OCI-LY1 (cell line): ENCODE results near the gene SPDYE18.
"Not testable (repeated sequence)": the region's sequence is repeated elsewhere in the genome, so short reads cannot be mapped to it uniquely, and the experiment has no call there.

ENCODE experiments used
- EZH2 ChIP-seq: fragments of 200-600 bp; sonication (generic), shearing (Covaris generic); IDR thresholded peaks from 2 replicates; pipeline ENCODE4 v1.8.0; 2017; ENCODE audit warnings: borderline replicate concordance, mixed run types, mild to moderate bottlenecking, antibody characterized with exemption, low read length, moderate library complexity, mixed read lengths
- TF ChIP-seq, protein P1 (sequence below): fragments of 200-600 bp; sonication (generic), shearing (Covaris generic); IDR thresholded peaks from 2 replicates; pipeline ENCODE4 v1.5.1; 2017; ENCODE audit warnings: mild to moderate bottlenecking, antibody characterized with exemption, low read length, moderate library complexity, mixed read lengths

GRCh38 chr7:77010074-77010680 is 52.2 kb downstream of the SPDYE18 start:
- TF ChIP-seq, protein P1, sequence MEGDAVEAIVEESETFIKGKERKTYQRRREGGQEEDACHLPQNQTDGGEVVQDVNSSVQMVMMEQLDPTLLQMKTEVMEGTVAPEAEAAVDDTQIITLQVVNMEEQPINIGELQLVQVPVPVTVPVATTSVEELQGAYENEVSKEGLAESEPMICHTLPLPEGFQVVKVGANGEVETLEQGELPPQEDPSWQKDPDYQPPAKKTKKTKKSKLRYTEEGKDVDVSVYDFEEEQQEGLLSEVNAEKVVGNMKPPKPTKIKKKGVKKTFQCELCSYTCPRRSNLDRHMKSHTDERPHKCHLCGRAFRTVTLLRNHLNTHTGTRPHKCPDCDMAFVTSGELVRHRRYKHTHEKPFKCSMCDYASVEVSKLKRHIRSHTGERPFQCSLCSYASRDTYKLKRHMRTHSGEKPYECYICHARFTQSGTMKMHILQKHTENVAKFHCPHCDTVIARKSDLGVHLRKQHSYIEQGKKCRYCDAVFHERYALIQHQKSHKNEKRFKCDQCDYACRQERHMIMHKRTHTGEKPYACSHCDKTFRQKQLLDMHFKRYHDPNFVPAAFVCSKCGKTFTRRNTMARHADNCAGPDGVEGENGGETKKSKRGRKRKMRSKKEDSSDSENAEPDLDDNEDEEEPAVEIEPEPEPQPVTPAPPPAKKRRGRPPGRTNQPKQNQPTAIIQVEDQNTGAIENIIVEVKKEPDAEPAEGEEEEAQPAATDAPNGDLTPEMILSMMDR: not testable (repeated sequence)
- TF ChIP-seq EZH2: not testable (repeated sequence)
